Measurements from ENCODE around the gene PPAN.

PPAN gene

DNA sequence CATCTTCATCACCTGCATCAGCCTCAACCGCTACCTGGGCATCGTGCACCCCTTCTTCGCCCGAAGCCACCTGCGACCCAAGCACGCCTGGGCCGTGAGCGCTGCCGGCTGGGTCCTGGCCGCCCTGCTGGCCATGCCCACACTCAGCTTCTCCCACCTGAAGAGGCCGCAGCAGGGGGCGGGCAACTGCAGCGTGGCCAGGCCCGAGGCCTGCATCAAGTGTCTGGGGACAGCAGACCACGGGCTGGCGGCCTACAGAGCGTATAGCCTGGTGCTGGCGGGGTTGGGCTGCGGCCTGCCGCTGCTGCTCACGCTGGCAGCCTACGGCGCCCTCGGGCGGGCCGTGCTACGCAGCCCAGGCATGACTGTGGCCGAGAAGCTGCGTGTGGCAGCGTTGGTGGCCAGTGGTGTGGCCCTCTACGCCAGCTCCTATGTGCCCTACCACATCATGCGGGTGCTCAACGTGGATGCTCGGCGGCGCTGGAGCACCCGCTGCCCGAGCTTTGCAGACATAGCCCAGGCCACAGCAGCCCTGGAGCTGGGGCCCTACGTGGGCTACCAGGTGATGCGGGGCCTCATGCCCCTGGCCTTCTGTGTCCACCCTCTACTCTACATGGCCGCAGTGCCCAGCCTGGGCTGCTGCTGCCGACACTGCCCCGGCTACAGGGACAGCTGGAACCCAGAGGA is 7.9 kb downstream of the PPAN start:
- DNase-seq, result no peak

DNA sequence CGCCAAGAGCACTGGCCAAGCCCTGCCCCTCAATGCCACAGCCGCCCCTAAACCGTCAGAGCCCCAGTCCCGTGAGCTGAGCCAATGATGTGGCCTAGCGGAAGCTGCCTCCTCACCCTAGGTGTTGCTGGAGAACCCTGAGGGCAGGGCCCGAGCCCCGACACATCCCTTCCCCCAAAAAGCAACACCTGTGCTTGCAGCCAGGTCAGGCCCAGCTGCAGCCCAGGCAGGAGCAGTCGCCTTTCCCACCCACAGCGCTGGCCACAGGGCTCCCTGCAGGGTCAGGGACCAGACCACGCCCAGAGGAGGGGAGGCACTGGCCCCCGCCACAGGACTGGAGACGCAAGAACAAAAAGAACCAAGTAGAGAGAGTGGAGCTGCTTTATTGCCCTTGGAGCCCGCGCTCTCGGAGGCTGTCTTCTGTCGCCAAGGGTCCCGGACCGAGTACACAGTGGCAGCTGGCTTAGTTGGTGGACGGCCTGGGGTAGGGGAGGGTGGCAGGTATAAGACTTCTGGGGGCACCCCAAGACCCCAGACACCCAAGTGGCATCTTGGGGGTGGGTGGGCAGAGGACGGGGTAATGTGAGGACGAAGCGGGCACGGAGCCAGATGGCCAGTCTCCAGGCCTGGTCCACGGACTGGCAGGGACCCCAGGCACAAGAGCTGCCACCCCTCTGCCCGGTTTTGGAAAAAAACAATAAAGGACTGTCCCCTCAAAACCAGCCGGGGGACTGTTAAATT is 8.7 kb downstream of the PPAN start:
- no peak for DNase-seq

DNA sequence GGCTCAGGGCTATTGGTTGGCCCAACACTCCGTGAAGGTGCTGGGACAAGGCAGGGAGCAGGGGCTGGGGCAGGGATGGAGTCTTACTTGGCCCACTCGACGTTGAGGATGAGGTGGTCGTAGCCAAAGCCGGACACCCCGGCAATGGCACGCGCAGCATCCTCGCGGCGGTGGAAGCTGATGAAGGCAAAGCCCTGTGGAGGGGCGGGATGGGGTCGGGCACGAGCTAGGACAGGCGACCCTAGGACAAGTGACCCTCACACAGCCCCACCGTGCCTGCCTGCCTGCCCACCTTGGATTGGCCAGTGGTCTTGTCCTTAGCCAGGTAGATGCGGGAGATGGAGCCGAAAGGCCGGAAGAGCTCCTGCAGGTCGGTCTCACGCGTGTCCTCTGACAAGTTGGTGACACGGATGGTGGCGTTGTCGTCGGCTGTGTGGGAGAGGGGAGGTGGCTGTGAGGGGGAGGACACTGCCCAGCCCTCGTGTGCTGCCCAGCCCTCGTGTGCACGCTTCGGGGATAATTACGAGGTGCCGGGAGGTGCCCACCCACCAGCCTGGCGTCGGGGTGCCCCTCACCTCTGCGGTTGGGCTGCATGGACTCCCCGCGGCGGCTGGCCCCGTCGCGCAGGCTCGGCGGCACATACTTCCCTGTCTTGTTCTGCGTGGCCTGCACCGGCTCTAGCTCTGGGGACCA is 9.4 kb downstream of the PPAN start:
- no peak for DNase-seq

DNA sequence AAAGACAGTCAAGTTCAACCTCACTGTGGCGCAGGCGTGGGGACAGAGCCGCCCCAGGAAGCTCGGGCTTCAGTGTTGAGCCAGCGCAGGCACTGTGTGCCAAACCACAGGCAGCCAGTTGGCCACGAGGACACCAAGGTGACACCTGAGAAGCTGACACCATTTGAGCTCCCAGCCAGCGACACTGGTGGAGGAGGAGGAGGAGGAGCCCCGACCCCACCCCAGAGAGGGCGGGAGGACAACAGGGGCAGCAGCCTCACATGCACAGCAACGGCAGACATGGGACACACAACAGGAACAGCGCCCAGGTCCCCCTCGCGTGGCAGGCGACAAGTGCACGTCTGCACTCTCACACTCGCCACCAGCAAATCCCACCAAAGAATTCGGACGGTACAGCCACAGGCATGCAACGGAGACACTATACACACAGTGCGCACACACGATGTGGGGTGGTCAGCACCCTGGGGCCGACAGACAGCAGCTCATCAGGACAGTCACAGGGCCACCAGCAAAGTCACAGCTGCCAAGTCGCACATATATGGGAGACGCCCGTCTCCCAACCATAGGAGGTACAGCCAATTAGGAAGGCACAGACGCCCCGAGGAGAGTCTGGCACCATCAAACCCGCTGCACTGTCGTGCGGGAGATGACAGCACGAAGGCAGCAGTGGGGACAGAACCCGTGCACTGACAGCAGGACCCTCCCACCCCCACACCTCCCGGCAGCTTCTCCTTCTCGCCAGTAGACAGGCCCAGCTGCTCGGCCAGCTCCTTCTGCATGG is 10.1 kb downstream of the PPAN start:
- DNase-seq, result no peak

DNA sequence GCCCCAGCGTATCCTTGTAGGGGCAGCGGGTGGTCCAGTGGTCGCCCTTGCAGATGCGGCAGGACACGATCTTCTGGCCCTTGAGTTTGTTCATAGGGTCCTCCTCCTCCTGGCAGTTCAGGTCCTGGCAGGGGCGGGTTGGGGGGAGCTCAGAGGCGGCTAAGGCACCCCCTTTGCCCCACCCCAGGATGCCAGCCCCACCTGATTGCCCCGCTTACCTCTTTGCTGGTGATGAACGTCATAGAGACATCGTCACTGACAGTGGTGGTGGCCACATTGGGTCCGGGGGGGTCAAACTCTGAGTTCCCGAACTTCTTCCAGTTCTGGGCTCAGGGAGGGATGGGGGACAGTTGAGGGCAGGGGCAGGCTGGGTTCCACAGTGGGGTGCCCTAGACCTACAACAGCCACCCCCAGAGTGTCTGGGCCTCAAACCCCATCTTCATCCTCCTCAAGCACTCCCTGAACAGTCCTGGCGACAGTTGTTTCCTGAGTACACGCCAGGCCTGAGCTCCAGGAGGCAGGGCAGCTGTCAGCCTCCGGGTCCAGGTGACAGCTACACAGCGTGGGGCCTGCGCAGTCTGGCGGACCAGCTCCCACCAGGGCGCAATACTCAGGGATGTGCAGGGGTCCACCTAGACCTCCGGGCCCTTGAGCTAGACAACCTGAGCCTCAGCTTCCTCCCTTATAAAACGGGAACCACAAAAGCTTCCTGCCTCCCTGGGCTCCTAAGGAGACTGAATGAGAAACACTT is 10.9 kb downstream of the PPAN start:
- DNase-seq, result no peak

DNA sequence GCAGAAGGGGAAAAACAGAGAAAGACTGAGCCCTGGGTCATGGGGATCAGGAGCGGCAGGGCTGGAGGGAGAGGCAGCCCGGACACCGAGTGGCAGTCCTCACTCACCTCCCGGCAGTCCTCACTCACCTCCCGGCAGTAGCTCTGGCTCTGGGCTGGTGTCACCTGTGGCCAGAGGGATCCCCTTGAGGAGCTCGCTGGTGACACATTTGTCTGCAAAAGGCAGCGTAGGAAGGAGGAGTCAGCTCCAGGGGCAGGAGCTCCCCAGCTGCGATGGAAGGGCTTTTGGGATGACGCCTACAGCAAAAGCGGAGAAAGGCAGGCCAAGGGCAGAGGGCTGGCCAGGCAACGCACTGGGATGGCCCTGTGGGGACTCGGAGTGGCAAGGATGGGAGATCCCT is 12.8 kb downstream of the PPAN start:
- DNase-seq, result no peak

DNA sequence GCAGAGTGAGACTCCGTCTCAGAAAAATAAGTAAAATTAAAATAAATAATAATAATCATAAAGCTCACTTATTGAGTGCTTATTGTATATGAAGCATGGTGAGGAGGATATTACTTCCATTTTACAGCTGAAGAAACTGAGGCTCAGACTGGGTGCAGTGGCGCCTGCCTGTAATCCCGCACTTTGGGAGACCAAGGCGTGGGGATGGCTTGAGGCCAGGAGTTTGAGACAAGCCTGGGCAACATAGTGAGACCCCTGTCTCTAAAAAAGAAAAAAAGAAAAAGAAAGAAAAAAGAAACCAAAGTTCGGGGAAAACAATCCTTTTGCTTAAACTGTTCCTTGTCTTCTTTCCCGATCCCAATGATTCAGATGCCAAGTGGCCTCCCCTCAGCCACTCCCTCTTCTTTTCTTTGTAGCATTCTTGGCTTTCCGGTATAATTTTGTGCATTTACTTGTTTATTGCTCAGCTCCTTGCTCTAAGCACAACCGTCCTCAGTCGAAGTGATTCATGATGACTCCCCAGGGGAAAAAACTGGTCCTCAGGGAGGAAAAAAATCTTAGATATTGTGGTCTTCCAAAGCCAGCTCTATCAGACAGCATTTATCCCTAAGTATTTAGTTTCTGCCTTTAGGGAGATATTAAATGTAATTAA is 14.5 kb downstream of the PPAN start:
- no peak for DNase-seq

DNA sequence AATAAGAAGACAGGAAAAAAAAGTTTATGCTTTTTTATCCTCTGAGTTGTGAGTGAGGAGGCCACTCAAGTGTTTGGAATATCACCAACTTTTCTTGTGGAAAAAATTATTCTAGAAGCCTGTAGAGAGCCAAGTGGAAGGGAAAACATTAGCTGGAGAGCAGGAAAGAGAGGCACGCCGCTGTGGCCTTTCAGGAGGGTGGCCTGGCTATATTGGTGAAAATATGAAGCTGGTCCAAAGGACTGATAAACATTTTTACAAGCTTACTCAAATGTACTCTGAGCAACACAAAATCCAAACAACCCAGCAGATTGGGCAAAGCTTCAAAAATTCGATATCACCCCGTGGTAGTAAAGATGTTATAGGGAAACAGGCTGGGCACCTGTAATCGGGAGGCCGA is 15.9 kb downstream of the PPAN start:
- DNase-seq, result no peak

DNA sequence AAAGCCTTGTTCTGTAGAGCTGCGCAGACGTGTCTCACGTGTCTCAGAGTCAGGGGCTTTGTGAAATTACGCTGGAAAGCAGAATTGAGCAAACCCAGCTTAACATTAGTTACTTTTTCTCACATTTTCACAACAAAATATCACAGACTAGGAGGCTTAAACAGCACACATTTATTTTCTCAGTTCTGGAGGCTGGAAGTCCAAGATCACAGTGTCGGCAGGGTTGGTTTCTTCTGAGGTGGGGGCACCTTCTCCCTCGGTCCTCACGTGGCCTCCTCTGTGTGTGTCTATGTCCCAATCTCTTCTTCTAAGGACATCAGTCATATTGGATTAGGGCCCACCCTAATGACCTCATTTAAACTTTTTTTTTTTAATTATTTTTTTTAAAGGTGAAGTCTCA is 18.3 kb downstream of the PPAN start:
- DNase-seq, result no peak

DNA sequence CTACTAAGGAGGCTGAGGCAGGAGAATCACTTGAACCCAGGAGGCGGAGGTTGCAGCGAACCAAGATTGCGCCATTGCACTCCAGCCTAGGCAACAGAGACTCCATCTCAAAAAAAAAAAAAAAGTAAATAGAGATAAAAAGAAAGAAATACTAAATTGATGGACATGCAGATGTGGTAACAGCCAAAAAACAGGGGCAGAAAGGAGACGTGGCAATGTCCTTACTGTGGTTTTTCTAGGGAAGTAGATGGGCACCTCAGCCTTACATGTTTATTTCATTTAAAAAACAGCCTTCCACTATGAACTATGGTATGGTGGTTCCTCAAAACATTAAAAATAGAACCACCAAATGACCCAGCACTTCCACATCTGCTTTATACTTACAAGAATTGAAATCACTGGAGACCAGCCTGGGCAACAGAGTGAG is 20.1 kb downstream of the PPAN start:
- DNase-seq, result peak; percentile 47

DNA sequence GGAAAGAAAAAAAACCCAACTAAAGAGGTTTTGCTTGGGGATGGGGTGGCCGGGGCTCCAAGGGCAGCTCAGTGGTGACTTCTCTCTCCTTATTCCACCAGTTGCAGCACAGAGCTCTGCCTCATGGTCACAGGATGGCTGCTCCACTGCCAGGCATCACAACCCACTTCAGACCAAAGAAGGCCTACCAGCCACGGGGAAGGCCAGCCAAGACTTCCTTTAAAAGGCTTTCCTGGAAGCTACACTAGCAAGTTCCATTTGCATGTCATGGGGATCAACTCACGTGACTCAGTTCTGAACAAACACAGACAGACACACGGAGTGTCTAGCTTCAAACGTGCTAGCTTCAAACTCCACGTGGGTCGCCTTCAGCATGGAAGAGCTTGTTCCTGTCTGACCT is 26.7 kb downstream of the PPAN start:
- no peak for DNase-seq

DNA sequence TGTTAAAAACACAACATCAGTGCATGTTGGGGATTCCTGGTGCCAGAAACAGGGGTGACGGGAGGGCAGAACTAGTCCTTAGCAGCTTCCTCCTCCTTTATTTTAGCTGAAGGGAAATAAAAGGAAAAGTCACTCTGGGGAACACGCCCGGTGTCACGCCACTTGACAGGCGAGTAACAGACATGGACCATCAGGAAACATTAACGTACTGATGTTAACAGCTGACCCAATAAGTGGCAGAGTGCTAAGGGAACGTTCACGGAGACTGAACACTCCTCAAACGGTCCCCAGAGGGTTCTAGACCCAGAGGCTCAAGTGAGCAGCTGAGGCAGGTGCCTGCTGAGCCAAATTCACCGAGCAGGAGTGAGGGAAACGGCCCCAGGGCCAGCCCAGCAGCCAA is 27.4 kb downstream of the PPAN start:
- no peak for DNase-seq

DNA sequence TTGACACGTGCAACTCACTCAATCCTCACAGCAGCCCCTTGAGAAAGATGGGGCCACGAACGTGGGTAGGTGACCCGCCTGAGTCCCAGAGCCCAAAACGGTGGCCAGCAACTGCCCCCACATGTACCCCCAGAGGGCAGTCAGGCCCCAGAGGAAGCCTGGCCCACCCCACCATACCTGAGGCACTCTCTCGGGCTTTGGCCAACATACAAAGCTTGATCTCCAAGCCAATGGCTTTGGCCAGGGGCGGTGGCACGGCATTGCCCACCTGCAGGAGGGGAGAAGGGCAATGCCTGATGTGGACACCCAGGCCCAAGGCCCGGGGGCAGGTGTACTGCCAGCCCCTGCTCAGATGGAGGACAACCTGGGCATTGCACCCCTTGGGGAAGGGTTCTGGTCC is 27.9 kb downstream of the PPAN start:
- no peak for DNase-seq

DNA sequence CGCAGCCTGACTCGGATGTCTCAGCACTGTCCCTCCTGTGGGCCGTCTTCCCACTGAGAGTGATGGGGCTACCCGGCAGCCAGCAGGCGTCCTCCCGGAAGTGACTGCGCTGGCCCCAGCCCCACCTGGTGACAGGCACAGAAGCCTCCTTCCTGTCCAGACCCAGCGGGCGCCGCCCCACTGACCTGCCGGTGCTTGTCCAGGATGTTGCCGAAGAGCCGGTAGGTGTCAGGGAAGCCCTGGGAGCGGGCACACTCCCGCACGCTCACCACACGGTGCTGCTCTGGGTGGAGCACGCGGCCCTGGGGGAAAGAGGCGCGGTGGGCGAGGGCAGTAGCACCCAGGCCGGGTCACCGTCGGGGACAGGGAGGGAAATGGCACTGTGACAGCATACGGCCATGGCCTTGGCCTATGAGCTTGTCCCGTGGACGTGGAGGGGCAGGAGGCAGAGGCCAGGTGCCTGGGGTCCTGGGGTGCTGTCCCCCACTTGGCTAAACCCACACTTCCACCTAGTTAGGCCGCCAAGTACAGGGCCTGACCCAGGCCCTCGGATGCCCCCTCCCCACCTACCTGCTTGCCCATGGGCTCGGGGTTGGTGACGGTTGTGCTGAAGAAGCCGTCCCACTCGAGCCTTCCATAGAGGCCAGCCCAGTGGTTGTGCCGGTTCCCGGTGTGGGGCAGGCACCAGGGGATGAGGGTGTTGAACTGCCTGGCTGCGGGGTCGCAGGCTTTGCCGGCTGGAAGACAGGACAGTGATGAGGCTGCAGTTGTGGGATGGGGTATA is 29.6 kb downstream of the PPAN start:
- DNase-seq, result no peak

DNA sequence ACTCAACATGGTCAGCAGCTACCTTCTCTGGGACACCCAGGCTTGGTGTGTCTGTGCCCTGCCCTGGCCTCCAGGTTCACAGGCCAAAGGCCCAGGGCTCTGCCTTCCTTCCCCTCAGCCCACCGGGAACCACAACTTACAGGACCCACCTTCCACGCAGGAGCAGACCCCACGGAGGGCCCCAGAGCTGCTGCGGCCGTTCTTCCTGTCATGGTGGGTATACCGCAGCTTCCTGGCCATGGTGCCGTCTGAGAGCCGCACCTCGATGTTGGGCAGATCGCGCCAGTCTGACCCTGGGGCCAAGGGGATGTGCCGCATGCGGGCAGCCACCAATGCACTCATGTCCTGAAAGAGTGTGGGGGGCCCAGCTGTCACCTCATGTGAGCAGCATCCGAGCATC is 30.8 kb downstream of the PPAN start:
- no peak for DNase-seq

DNA sequence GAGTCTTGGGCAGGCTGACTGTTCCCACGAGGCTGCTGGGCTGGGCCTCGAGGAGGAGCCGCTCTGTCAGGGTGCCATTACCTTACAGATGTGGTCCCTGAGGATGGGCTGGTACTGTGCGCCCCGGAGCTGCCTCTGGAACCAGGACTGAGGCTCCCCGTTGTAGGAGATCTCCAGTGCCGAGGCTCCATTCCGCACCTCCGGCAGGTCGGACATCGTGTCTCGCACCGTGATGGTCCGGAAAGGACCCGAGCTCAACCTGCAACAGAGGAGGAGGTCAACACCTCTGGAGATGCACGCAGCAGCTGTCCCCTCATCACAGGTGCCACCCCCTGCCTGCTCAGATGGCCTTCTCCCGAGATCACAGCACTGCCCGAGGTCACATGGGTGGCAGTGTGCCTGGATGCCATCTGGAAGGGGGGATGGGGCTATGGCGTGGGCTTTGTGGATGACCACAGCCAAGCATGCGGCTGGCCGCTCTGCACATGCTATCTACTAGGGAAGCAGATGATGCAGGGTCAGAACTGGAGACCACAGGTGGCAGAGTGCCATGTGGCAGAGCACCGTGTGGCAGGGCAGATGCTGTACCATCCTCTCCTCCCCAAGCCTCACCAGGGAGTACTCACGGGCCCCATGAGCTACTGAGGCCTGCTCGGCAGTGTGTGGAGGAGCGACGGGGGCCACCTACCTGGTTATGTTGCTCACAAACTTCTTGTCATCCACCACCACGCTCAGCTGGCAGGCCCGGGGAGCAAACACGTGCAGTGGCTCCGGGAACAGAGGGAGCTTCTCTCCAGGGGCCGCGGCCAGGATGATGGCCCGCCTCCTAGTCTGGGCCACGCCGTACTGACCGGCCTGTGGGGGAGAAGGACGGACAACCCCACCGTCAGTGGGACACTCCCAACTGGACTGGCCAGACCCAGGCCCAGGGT is 31.9 kb downstream of the PPAN start:
- DNase-seq, result no peak

DNA sequence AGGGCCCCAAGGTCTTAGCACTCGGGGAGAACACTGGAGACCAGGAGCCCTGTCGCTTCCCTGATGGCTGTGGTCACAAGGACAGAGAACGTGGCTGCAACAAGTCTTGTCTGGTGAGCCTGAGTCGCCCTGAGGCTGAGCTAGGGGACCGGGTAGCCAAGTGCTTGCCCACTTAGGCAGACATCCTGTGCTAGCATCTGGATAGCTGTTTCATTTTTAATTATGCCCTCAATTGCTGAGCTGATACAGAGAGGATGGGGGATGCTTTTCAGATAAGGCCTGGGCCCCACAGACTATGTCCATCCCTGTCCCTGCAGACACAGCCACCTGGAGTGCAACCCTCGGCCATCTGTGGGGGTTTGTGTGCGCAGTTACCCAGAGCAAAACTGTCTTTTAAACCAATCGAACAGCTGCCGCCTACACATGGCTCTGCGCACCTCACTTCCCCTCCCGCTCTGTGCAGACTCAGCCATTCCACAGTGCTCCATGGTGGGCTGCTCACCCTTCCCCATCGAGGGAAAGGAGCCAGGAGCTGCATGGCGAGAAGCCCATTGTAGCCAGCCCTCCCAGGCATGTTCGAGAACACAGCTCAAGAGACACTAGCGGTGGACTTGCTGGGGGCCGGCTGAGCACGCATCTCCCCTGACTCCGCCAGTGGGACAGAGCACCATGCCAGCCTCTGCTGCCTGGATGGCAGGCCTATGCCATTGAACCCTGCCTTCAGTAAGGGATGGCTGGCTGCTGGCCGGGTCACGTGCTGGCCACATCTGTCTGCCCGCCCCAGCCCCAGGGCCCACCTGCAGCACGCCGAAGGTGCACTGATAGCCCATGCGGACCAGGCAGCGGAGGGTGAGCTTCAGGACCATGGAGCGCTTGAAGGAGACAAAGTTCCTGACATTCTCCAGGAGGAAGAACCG is 33.0 kb downstream of the PPAN start:
- DNase-seq, result no peak

DNA sequence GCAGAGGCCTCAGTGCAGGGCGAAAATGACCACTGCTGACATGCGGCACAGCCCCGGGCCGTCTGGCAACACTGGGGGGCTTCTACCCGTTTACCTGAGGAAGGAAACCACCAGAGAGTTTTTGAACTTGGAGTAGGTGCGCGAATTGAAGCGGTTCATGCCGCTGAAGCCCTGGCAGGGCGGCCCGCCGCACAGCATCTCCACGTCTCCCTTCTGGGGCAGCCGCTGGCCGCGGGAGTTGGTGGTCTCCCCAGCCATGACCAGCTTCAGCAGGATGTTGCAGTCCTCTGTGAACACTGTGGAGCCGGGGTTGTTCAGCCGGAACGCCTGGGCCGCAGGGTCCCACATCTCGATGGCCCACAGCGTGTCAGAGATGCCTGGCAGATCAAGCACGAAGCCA is 33.8 kb downstream of the PPAN start:
- DNase-seq, result no peak

DNA sequence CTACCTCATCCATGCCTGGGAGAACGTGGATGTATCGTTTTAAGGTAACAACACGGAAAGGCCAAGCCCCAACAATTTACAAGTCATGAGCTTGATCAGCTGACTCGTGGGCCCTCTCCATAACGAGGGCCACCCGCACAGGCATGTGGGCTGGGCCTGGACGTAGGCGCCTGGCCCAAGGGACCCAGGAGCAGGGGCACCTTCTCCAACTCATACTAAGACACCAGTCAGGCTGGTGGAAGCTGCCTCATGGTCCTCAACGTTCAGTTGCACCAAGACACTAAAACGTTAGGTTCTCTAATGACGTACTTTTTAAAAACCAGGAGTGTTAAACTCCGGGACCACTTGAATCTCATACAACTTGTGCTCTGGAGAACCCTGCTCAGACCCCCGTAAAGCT is 35.3 kb downstream of the PPAN start:
- no peak for DNase-seq

All from OCI-M1 (cell line).